Heart left ventricle (tissue), 13 donors: Measurements from ENCODE around the gene STXBP5.

Experiments
- CTCF ChIP-seq, 12 donors: fragments of 200-600 bp; sonication (generic) in 4 of 12; IDR thresholded peaks; one replicate each; pipeline versions ENCODE4 v1.5.0 to v1.8.0; 2018 to 2022; ENCODE audit warnings: antibody characterized with exemption in 12 of 12, mild to moderate bottlenecking in 5 of 12
- POLR2A ChIP-seq, 2 donors: fragments of 450-650 bp; IDR thresholded peaks; one replicate each; pipeline ENCODE4 v1.6.1; 2017; ENCODE audit warnings: antibody characterized with exemption in 2 of 2, mild to moderate bottlenecking in 2 of 2, moderate library complexity in 2 of 2
- donor health status: ischemic (EF 13 %, LVEDD 7.1; RV severe dilation, severe dysfunction).
- donor health status: DM: no; HTN: yes; CAD: no.
- donor health status: DM: no; HTN: no; CAD: no.
- donor health status: ischemic (EF 25% LVEDD 6.9; RV normal size, moderate dysfunction).
- donor health status: ischemic (EF 25% LVEDD 5.7; RV mildly dilated, moderate dysfunction).
- donor health status: ischemic (EF 35%, LVEDD 5.7; RV mildly dilated, moderate dysfunction).
- donor health status: nonischemic (EF 11% LVEDD 7.7; RV severe dilation, severe dysfunction).
- donor health status: DM: yes; HTN: yes; CAD: no.
- donor health status: PGD.
- donor health status: ischemic (EF 29% LVEDD 5.4; RV normal size, mild dysfunction).
- donor health status: nonischemic (EF 23%, LVEDD 6.1; RV moderate dilation, normal function).

- no peak for TF ChIP-seq POLR2A (IDR thresholded peaks at IDR 0.05)
- TF ChIP-seq CTCF (IDR thresholded peaks at IDR 0.05), result no peak
Observed at GRCh38 chr6:147281895-147282565, 77.8 kb downstream of the STXBP5 start.
